Endodermal cell (in vitro differentiated cells): ENCODE measurements around the gene NPC1L1. TPM values are rescaled to one million over a fixed set of nuclear protein-coding genes. Genes with fewer than 3 reads are reported as not detected.

ENCODE experiments used
- DNase-seq: peaks from one replicate; pipeline ENCODE4 v3.0.0-alpha.2; 2017
- H3K27ac ChIP-seq: 2 replicates; pipeline ENCODE4 v1.5.1; 2013; ENCODE audit warnings: mild to moderate bottlenecking, low read depth, low read length, moderate library complexity
- H3K27me3 ChIP-seq: 2 replicates; pipeline ENCODE4 v1.6.1; 2013; ENCODE audit warnings: mild to moderate bottlenecking, low read length, moderate library complexity; ENCODE audit not compliant: insufficient read depth, control insufficient read depth, poor library complexity, severe bottlenecking
- H3K36me3 ChIP-seq: 2 replicates; pipeline ENCODE4 v1.7.0; 2013; ENCODE audit warnings: mild to moderate bottlenecking, low read length, moderate library complexity; ENCODE audit not compliant: control insufficient read depth, insufficient read depth
- H3K4me1 ChIP-seq: one replicate; pipeline ENCODE4 v1.7.0; 2013; ENCODE audit warnings: low read length; ENCODE audit not compliant: control insufficient read depth, insufficient read depth
- H3K4me3 ChIP-seq: 2 replicates; pipeline ENCODE4 v1.5.1; 2013; ENCODE audit warnings: mild to moderate bottlenecking, low read length, moderate library complexity
- H3K9ac ChIP-seq: 2 replicates; pipeline ENCODE4 v1.6.1; 2013; ENCODE audit warnings: mild to moderate bottlenecking, low read length, moderate library complexity; ENCODE audit not compliant: poor library complexity, severe bottlenecking; ENCODE audit errors: extremely low read depth
- H3K9me3 ChIP-seq: 2 replicates; pipeline ENCODE4 v1.6.1; 2013; ENCODE audit warnings: mild to moderate bottlenecking, low read length, moderate library complexity; ENCODE audit not compliant: control insufficient read depth
- H3K27ac Mint-ChIP-seq: 2 replicates; pipeline ENCODE4 v1.8.0; 2020; ENCODE audit warnings: mixed read lengths
- H3K27me3 Mint-ChIP-seq: 2 replicates; pipeline ENCODE4 v1.8.0; 2021; ENCODE audit warnings: mild to moderate bottlenecking, mixed read lengths; ENCODE audit not compliant: insufficient read depth
- H3K36me3 Mint-ChIP-seq: 2 replicates; pipeline ENCODE4 v1.8.0; 2020; ENCODE audit warnings: low read depth, mixed read lengths
- H3K4me1 Mint-ChIP-seq: 2 replicates; pipeline ENCODE4 v1.8.0; 2020; ENCODE audit warnings: mixed read lengths
- H3K4me3 Mint-ChIP-seq: 2 replicates; pipeline ENCODE4 v1.8.0; 2020; ENCODE audit warnings: mild to moderate bottlenecking, moderate library complexity, mixed read lengths
- H3K9me3 Mint-ChIP-seq: 2 replicates; pipeline ENCODE4 v1.8.0; 2020; ENCODE audit warnings: mild to moderate bottlenecking, mixed read lengths
- CTCF ChIP-seq: fragments of 200-600 bp; sonication (generic); conservative IDR thresholded peaks from 2 replicates; pipeline ENCODE4 v1.5.0; 2021; ENCODE audit warnings: antibody characterized with exemption, mild to moderate bottlenecking
- WGBS, 2 experiments: methylation state at CpG; one replicate each; pipeline versions ENCODE4 v1.1.5 to v1.1.7; 2013; ENCODE audit warnings: missing lambda C conversion rate in 2 of 2, mixed read lengths in 1 of 2; ENCODE audit not compliant: insufficient coverage in 1 of 2, insufficient read length in 1 of 2; 5-methylcytosine and 5-hydroxymethylcytosine counted together
- total RNA-seq, 2 donors: library from RNA; stranded (reverse); fragmentation: NEBNext Ultra II Directional in 1 of 2; extraction: Animal tissue kit (Norgen Biotek cat#: 25700) in 1 of 2; gene quantifications; 2 replicates in 1 of 2; 3 replicates in 1 of 2; pipeline ENCODE4 v1.2.1, GENCODE V29; 2021

Gene NPC1L1
- total RNA-seq, 2 donors from 2014 or later: 2.7 to 3.1 TPM

GRCh38 chr7:44537442-44537841 is 3.7 kb downstream of the NPC1L1 start:
- WGBS, 2 experiments: 91 to 98% methylated on average over 6 of the region's 6 CpGs

GRCh38 chr7:44536090-44536489 is 5.0 kb downstream of the NPC1L1 start:
- H3K27ac ChIP-seq: no peak overlapping the region
- Mint-ChIP-seq H3K27me3 (no peaks in the 10 kb centered on the region), H3K27ac (no peak overlapping the region), H3K9me3 (no peaks in the 10 kb centered on the region), H3K4me3 (no peak overlapping the region), H3K4me1 (peaks cover 4% of the 10 kb centered on the region), H3K36me3 (no peaks in the 10 kb centered on the region)
- no peak for DNase-seq
- TF ChIP-seq CTCF: no peak
- no peaks in the 10 kb centered on the region for H3K9me3 ChIP-seq
- no peaks in the 10 kb centered on the region for H3K36me3 ChIP-seq
- 91 to 92% methylated on average over 10 of the region's 10 CpGs for WGBS, 2 experiments
- no peak overlapping the region for H3K9ac ChIP-seq
- no peaks in the 10 kb centered on the region for H3K27me3 ChIP-seq
- H3K4me1 ChIP-seq: no peaks in the 10 kb centered on the region
- no peak overlapping the region for H3K4me3 ChIP-seq

More at GRCh38 chr7:44537442-44537841, 3.7 kb downstream of the NPC1L1 start:
- no peak overlapping the region for H3K27ac ChIP-seq
- H3K4me3 ChIP-seq: no peak overlapping the region
- no peak for TF ChIP-seq CTCF
- Mint-ChIP-seq H3K27ac (no peak overlapping the region), H3K27me3 (no peaks in the 10 kb centered on the region), H3K4me3 (no peak overlapping the region), H3K9me3 (no peaks in the 10 kb centered on the region), H3K4me1 (peaks cover 12% of the 10 kb centered on the region), H3K36me3 (no peaks in the 10 kb centered on the region)
- H3K9ac ChIP-seq: no peak overlapping the region
- H3K4me1 ChIP-seq: peaks cover 3% of the 10 kb centered on the region
- no peaks in the 10 kb centered on the region for H3K36me3 ChIP-seq
- no peaks in the 10 kb centered on the region for H3K27me3 ChIP-seq
- no peaks in the 10 kb centered on the region for H3K9me3 ChIP-seq
- DNase-seq: no peak

GRCh38 chr7:44535348-44536064 is 5.6 kb downstream of the NPC1L1 start:
- Histone ChIP-seq H3K9ac (no peak overlapping the region), H3K27me3 (no peaks in the 10 kb centered on the region), H3K9me3 (no peaks in the 10 kb centered on the region), H3K4me1 (no peaks in the 10 kb centered on the region), H3K4me3 (no peak overlapping the region), H3K36me3 (no peaks in the 10 kb centered on the region), H3K27ac (no peak overlapping the region)
- Mint-ChIP-seq H3K4me3 (no peak overlapping the region), H3K27me3 (peaks cover 2% of the 10 kb centered on the region), H3K4me1 (peaks cover 4% of the 10 kb centered on the region), H3K27ac (no peak overlapping the region), H3K36me3 (no peaks in the 10 kb centered on the region), H3K9me3 (no peaks in the 10 kb centered on the region)
- no peak for DNase-seq
- TF ChIP-seq CTCF: no peak
- WGBS, 2 experiments: 89 to 100% methylated on average over 1 to 8 of the region's 8 CpGs
